K562 (cell line): Measurements from ENCODE around the gene DAAM1.
A peak's percentile ranks its signal among the peaks of the same experiment; 100 is the strongest.

Experiments used
- ELF2 ChIP-seq: fragments of 250-450 bp; sonication (Bioruptor Pico); IDR thresholded peaks from 2 replicates; pipeline ENCODE4 v1.5.0; 2021; ENCODE audit warnings: mild to moderate bottlenecking
- HMG20A ChIP-seq: fragments of 450-650 bp; formaldehyde crosslinking; conservative IDR thresholded peaks from 2 replicates; pipeline ENCODE4 v1.4.0; 2020; ENCODE audit warnings: mild to moderate bottlenecking, mixed read lengths
- KAT7 ChIP-seq: sonication (generic); formaldehyde crosslinking; IDR thresholded peaks from 2 replicates; pipeline ENCODE4 v1.8.0; 2022; ENCODE audit warnings: missing genetic modification reagents, mild to moderate bottlenecking, borderline replicate concordance
- MAFF ChIP-seq: IDR thresholded peaks from 2 replicates; pipeline ENCODE4 v1.6.1; 2012; ENCODE audit warnings: low read length, improper control_type of control experiment
- PHF21A ChIP-seq: fragments of 450-650 bp; IDR thresholded peaks from 2 replicates; pipeline ENCODE4 v1.6.1; 2017; ENCODE audit warnings: low read depth, borderline replicate concordance
- POLR2A ChIP-seq: fragments of 450-650 bp; conservative IDR thresholded peaks from 2 replicates; pipeline ENCODE4 v1.6.1; 2016
- STAG1 ChIP-seq: sonication (generic); formaldehyde crosslinking; IDR thresholded peaks from 2 replicates; pipeline ENCODE4 v1.5.0; 2020; ENCODE audit warnings: missing genetic modification reagents, borderline replicate concordance
- TF ChIP-seq, protein P1 (sequence below), 3 experiments: IDR thresholded peaks in 2 of 3; conservative IDR thresholded peaks in 1 of 3; 2 replicates each; pipeline ENCODE4 v1.5.1; 2011 to 2012; ENCODE audit warnings: low read length in 3 of 3, mild to moderate bottlenecking in 3 of 3, control low read depth in 2 of 3, improper control_type of control experiment in 1 of 3, inconsistent platforms in 1 of 3, low read depth in 1 of 3, mixed read lengths in 1 of 3, moderate library complexity in 1 of 3; ENCODE audit not compliant: insufficient read depth in 2 of 3
- TF ChIP-seq, protein P2 (sequence below): fragments of 450-650 bp; IDR thresholded peaks from 2 replicates; pipeline ENCODE4 v1.6.1; 2016; ENCODE audit warnings: antibody characterized with exemption
- TF ChIP-seq, protein P3 (sequence below): fragments of 250-450 bp; sonication (Bioruptor Pico); IDR thresholded peaks from 2 replicates; pipeline ENCODE4 v1.4.0; 2020; ENCODE audit warnings: mild to moderate bottlenecking

DNA sequence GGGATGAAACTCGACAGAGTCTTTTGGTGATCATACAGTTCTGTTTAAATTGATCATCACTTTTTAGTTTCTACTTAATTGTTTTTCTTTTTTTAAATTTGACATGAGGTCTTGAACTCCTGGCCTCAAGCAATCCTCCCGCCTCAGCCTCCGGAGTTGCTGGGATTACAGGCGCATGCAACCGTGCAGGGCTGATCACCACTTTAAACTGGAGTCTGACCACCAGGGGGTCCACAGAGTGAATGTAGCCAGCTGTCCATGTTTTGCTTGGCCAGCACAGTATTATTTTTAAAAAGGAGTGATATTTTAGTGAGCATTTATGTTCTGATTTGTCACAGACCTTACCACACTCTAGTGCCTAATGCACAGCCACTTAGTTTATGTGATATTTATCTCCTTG is 10.7 kb downstream of the DAAM1 start:
- TF ChIP-seq, protein P1, sequence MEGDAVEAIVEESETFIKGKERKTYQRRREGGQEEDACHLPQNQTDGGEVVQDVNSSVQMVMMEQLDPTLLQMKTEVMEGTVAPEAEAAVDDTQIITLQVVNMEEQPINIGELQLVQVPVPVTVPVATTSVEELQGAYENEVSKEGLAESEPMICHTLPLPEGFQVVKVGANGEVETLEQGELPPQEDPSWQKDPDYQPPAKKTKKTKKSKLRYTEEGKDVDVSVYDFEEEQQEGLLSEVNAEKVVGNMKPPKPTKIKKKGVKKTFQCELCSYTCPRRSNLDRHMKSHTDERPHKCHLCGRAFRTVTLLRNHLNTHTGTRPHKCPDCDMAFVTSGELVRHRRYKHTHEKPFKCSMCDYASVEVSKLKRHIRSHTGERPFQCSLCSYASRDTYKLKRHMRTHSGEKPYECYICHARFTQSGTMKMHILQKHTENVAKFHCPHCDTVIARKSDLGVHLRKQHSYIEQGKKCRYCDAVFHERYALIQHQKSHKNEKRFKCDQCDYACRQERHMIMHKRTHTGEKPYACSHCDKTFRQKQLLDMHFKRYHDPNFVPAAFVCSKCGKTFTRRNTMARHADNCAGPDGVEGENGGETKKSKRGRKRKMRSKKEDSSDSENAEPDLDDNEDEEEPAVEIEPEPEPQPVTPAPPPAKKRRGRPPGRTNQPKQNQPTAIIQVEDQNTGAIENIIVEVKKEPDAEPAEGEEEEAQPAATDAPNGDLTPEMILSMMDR (IDR thresholded peaks at IDR 0.05 in 2 of 3, conservative IDR thresholded peaks at IDR 0.05 in 1 of 3; ENCODE audit: insufficient read depth in 2 of 3, low read depth in 1 of 3, low read length in 3 of 3): 0 out of 6 replicates have a peak, but pooled peaks of 1 of the 3 experiments have one; percentile 24
- TF ChIP-seq ELF2 (CRISPR knock-in tag) (no peak), MAFF (no peak), STAG1 (no peak), POLR2A (no peak), PHF21A (no peak), HMG20A (CRISPR knock-in tag) (no peak), KAT7 (CRISPR knock-in tag) (no peak)
- TF ChIP-seq, protein P2, sequence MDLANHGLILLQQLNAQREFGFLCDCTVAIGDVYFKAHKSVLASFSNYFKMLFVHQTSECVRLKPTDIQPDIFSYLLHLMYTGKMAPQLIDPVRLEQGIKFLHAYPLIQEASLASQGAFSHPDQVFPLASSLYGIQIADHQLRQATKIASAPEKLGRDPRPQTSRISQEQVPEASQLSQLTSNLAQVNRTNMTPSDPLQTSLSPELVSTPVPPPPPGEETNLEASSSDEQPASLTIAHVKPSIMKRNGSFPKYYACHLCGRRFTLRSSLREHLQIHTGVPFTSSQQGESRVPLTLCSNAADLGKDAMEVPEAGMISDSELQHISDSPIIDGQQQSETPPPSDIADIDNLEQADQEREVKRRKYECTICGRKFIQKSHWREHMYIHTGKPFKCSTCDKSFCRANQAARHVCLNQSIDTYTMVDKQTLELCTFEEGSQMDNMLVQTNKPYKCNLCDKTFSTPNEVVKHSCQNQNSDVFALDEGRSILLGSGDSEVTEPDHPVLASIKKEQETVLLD: no peak
- TF ChIP-seq, protein P3, sequence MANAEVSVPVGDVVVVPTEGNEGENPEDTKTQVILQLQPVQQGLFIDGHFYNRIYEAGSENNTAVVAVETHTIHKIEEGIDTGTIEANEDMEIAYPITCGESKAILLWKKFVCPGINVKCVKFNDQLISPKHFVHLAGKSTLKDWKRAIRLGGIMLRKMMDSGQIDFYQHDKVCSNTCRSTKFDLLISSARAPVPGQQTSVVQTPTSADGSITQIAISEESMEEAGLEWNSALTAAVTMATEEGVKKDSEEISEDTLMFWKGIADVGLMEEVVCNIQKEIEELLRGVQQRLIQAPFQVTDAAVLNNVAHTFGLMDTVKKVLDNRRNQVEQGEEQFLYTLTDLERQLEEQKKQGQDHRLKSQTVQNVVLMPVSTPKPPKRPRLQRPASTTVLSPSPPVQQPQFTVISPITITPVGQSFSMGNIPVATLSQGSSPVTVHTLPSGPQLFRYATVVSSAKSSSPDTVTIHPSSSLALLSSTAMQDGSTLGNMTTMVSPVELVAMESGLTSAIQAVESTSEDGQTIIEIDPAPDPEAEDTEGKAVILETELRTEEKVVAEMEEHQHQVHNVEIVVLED (CRISPR knock-in tag): no peak
